Mammary epithelial cell (primary cell): ENCODE data around the gene EFHD2.

Source experiments
- CTCF ChIP-seq, 2 donors: IDR thresholded peaks in 1 of 2; conservative IDR thresholded peaks in 1 of 2; 2 replicates each; pipeline ENCODE4 v1.5.1; 2011 to 2012; ENCODE audit warnings: inconsistent platforms in 2 of 2, low read length in 2 of 2, mild to moderate bottlenecking in 2 of 2, control low read depth in 1 of 2, low read depth in 1 of 2; ENCODE audit not compliant: insufficient read depth in 1 of 2; ENCODE audit errors: extremely low read depth in 1 of 2
- EZH2 ChIP-seq: IDR thresholded peaks from 2 replicates; pipeline ENCODE4 v1.6.1; 2012; ENCODE audit warnings: low read length, inconsistent platforms, borderline replicate concordance

- TF ChIP-seq CTCF (conservative IDR thresholded peaks at IDR 0.05 in 1 of 2, IDR thresholded peaks at IDR 0.05 in 1 of 2; ENCODE audit: extremely low read depth in 1 of 2, insufficient read depth in 1 of 2, low read depth in 1 of 2, low read length in 2 of 2) (no peak), EZH2 (no peak)
Observed at GRCh38 chr1:15460708-15461095, 51.0 kb downstream of the EFHD2 start.
